Ovary (tissue), 1 donor: ENCODE measurements around the gene BPIFA3.

Experiments
- EP300 ChIP-seq: sonication (generic); formaldehyde crosslinking; IDR thresholded peaks from one replicate; pipeline ENCODE4 v1.6.1; 2017; ENCODE audit warnings: antibody characterized with exemption
- POLR2A ChIP-seq: fragments of 450-650 bp; IDR thresholded peaks from one replicate; pipeline ENCODE4 v1.6.1; 2017; ENCODE audit warnings: antibody characterized with exemption, mild to moderate bottlenecking, moderate library complexity

- TF ChIP-seq POLR2A = no peak
- no peak for TF ChIP-seq EP300
Observed at GRCh38 chr20:33239418-33239817, 22.3 kb downstream of the BPIFA3 start.
